HUDEP-2 (cell line): ENCODE data around the gene CTIF.

Source experiments
- DNase-seq, 76 experiments: peaks; one replicate each; lab custom pipeline; 2025; ENCODE audit not compliant: unreplicated experiment in 76 of 76; lab: John Stamatoyannopoulos, UW

The CTIF gene

DNA sequence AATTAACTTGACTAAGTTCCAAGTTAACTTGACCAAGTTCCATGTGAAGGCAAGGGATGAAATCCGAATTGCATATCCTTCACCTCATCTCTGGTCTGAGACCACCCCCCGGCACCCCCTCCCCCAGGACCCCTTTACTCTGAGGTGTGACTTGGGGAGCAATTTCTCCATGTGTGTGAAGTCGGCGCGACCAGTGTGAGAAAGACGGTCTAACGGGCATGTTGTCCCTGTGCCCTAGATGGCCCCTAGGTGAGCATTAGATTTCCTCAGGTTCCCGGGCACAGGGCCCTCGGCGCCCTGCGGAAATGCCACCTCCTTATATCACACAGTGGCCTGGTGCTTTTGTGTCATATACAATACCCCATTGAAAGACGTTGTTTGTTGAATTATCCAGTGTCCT, 137.1 kb downstream of the CTIF start:
- DNase-seq = no peak

DNA sequence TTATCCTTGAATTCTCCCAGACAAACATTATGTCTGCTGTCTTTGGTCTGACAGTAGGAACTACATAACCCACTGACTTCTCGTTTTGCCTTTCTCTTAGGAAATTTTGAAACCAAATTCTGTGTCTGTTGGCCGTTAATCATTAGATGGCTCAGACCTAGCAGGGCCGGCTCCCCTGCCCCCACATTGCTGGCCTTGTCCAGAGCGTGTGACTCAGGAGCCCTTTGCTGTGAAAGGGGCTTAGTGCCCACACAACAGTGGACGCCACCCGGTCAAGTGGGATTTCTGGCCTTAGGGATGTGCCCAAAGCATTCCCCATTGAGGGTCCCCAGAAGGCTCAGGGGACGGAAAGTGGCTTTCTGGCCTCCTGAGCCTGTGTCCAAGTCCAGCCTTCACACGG, 137.5 kb downstream of the CTIF start:
- DNase-seq = no peak

DNA sequence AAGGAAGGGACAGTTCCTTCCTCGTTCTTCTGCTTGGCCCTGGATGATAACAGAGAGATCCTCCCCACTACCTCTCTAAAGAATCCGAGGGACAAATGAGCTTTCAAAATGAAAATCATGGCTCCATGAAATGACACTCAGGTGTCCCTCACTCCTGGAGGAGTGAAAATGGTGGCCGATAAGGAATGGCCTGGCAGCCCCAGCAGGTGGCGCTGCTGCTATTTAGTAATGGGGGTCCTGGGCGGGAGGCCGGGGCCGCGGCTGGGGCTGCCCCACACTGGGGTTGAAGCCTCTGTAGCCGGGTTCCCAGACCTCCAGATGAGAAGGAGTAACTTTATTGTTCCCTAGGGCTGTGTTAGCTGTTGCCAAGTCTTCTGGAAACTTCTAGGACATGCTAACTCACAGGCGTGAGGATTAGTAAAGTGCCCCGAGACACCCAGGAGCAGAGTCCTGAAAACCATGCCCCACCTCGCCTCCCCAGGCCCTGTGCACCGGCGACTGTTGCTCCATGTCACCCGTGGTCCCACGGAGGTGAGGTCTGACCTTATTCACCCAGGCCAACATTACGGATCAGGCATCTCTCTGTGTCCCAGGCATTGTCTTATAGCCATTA, 138.0 kb downstream of the CTIF start:
- peak in 46 of 76 experiments; percentile 1 to 68 (median 34) for DNase-seq

DNA sequence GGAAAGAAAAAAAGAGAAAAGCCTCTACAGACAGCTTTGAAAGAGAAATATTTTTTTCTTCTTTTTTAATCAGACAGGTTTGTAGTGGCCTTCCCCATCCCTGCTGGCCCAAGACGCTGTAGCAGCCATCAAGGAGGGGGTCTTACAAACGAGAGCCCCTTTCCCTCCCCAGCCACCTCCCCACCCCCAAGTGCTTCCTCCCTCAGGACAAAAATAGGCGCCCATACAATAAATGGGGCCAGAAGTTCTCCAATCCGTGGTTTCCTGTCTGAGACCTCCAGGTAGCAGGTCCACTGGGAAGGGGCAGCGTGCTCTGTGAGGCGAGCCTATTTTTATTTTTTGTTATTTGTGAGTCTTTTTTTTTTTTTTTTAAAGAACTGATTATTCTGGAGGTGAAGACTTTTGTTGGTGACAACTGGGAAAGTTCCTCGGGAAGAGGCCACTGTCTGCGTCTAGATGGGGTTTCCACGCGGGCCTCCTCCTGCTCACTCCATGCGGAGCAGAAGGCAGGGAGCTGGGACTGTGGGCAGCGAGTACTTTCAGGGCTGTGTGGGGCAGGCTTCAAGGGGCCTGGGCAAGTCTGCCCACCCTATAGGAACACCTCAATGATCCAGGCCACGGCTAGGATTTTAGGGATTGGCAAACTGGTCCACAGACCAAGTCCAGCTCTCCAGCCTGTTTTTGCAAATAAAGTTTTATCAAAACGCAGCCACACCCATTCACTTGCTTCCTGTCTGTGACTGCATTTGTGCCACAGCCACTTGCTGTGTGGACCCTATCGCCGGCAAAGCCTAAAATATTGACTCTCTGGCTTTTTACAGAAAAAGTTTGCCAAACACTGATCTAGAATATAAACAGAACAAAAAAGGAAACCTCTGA, 139.6 kb downstream of the CTIF start:
- no peak for DNase-seq

DNA sequence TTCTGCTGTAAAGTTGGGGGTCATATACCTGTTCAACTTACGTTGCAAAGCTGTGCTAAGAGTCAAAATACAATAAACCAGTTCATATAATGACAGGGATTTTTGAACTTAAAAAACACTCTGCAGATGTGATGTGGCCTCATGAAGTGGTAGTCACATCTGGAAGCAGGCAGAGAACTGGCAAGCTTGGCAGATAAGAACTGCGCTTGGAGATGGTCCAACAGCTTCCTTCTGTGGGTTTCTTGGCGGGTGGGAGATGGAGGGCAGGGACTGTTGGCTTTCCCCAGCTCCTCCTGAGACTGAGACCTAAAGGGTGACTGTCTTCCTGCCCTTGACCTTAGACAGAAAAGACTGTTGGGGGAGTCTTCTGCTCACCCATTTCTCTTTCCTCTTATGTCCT, 140.4 kb downstream of the CTIF start:
- DNase-seq = peak in 16 of 76 experiments; percentile 2 to 43 (median 16)

DNA sequence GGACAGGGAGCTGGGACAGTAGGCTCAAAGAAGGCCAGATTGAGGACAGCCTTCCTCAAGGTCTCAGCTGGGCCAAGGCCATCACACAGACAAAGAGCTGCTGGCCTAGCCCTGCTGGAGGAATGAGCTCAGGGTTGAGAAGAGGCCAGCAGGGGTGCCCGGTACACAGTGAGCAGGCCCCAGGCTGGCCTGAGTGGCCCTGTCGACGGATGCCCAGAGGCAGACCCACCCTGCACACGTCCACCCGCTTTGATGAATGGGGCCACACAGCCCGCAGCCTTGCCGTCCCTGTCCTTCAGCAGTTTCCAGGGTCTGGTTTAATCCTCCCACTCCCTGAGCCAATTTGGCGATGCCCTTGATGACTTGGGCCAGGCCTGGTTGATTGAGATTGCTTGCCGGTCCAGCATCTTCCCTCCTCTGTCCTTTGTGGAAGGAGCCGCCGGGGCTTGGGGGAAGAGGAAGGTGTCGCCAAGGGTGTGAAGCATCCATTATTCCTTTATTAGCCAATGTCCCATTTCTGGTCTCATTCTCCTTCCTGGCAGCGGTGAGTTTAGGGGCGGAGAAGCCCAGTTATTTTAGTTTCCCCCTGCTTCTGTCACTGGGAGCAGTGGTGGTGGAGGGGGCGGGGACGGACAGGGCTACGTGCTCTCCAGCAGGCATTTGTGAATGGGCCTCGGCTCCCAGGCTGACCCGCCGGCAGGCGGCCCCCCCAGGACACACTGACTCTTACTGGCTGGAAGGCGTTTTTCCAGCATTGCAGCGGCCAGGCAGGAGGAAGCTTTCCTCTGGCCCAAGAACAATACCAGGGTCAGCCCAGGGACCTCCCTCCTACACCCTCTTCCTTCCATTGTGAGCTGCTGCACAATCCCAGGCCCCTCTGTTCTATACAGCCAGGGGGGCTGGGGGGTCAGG, 141.8 kb downstream of the CTIF start:
- DNase-seq = no peak

DNA sequence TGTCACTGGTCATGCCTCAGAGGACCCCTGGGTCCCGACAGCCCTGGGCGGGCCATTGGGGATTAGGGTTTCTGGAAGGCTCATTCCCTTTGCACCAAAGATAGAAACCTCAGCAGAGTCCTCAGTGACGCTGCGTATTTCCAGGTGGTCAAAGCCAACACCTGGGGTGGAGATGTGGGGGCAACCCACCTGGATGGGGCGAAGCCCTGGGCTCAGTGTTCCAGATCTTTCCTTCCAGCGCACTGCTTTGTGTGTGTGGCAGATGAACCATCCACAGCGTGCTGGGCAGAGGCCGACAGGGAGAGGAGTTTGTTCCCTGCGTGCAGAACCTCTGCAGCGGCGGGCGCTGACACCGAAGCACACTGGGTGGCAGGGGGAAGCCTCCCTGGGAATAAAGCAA, 143.9 kb downstream of the CTIF start:
- no peak for DNase-seq

DNA sequence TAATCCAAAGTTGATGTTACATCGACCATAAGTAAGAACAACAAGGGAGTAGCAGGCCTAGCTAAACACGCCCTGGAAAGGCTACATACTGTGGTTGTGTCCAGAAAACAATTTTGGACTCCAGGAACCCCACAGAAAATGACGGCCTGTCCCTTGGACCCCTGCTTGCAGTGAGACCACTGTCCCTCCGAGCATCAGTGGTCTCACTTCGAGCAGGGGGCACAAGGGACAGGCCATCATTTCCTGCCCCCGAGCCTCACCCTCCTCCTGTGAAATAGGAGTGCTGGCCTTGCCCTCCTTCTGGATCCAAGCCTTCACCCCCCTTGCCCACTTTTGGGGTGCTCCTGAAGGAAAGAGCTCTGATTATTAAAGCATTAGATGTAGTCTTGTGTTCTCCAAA, 144.4 kb downstream of the CTIF start:
- no peak for DNase-seq

DNA sequence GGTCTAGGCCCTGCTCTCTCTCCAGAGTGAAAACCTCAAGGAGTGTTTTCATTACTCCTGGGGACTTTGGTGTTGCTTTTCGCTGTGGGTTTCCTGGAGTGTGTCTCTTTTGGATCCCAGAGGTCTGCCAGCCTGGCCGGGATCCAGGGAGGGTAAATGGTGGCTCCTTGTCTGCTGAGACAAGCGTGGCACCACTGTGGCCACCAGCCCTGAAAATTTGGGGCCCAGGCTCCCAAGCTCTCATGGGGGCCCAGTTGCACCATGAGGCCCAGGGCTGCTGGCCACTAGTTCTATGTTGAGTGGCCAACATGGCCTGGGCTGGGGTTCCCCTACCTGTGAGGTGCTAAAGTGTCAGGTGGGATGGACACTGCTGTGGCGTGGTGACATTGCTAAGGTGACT, 144.8 kb downstream of the CTIF start:
- DNase-seq = no peak

DNA sequence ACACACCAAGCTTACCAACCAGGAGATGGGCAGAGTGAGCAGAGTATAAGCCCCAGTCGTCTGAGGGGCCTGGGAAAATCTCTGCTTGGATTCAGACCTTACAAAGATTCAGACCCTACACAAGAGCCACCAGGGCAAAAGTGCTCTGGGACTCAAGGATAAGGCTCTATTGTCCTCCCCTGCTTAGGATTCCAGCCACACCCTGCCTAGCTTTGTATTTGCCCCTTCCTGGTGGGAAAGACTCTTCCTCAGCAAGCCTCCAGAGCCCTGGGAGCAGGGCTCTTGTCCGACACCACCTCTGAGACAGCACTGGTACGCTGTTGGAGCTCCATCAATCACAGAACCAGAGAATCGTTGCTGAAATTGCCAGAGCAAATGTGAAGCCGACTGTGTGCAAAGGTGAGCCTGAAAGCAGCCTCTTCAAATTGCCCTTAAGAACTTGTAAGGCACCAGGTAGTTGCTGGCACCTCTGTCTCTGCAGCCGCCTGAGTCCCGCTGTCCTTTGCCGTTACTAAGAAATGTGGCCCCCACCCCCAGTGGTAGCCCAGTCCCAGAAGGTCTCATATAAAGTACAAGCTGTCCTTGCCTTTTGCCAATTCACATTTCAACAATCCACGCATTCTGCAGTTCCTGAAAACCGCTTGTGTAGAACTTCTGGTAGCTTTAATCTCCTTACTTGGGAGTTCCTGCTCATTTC, 148.7 kb downstream of the CTIF start:
- no peak for DNase-seq

DNA sequence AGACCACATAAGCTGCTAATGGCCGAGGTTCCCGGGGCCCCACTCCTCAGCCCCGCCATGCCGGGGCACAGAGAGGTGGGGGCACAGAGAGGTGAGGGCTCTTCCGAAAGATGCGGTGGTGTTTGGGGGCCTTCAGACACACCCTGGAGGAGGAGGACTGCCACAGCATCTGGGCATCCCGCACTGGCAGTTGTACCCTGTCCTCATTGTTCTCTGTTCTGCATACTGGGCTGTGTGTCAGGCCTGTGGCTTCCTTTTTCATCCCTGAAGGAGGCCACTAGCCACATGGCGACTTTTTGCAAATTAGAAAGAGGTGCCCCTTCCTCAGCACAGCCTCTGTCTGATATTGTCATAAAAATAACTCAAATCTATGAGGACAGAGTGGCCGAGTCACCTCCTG, 150.1 kb downstream of the CTIF start:
- no peak for DNase-seq

DNA sequence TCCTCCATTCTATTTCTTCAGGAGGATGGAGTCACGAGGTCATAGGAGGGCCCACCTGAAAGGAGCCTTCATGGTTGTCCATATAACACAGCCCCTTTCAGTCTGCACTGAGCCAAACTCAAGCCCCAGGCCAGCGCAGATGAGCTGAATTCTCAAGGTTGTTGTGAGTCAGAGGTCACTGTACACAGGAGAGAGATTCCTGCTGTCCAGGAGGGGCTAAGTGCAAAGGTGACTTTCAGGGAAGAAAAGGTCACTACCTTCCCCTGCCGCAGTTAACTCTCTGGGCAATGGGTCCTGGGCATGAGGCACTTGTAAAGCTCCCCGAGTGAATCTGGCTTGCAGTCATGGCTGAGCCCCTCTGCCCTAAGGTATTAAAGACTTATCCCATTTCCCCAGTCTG, 150.7 kb downstream of the CTIF start:
- no peak for DNase-seq

DNA sequence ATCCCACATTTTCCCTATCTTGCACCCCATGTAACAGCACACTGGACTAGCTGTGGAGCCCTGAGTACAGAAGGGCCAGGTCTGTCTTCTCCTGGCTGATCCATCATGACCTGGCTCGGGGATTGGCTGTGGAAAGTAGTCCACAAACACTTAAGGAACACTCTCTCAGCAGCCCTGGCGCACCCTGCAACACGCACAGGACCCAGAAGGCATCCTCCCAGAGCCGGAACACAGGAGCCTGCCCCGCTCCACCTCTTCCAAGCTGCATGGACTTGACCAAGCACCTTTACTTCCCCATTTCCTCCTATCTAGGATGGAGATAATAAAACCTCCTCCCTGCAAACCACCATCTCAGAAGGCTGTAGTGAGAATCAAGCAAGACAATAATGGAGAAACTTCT, 151.7 kb downstream of the CTIF start:
- DNase-seq = no peak

DNA sequence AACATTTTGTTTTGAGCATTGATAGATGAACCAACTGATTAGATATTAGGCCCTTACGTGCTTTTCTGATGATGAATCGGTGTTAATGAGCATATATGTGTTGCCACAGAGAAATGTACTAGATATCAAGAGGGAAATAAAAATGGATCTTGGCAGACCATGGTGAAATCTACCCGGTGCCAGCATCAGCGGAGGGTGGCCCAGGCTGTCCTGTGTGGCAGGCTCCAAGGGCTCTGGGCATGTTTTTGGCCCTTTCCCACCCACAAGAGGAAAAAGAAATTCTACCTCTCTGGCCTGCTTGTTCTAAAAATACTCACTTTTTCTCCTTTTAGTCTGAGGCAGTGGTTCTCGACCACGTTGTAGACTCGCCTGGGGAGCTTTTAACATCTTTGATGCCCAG, 154.2 kb downstream of the CTIF start:
- DNase-seq = no peak

DNA sequence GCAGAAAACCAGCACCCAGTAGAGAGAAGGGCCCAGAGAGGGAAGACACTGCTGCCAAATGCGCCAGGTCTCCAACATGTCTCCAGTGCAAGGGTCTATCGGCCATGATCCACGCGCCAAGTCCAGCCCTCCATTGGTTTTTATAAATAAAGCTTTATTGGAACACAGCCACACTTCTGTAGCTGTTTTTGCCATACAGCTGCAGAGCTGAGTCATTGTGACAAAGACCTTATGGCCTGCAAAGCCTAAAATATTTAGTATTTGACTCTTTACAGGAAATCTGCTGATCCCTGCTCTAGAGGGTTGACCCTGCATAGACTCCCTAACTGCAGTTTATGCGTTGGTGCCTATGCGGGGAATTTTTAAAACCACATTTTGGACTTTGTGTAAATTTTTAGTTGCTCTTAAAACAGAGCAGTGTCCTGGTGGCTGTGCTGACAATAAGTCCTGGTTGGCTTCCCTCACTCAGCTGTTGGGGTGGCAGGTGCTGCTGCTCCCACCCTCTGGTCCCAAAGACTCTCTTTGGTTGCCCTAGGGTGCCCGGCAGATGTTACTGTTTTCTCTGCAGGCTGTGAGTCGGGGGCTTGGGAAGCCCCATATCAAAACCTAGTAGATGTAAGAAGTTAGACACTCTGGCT, 154.9 kb downstream of the CTIF start:
- DNase-seq = no peak

DNA sequence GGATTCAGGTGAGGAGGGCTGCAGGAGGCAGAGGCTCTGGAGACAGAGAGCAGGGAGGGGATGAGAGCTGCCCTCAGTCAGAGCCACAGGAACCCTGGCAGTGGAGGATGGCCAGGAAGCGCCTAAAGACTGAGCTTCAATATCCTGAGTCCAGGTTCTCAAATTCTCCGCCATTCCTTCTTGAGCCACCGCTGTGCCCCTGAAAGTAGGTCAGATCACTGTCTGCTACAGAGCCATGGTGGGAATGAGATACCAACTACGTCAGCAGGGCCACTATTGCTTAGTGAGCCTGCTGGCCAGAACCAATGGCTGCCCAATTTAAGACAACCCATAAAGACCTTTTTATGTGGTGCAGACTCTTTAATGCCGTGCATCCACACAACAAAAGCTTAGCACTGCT, 155.5 kb downstream of the CTIF start:
- no peak for DNase-seq

DNA sequence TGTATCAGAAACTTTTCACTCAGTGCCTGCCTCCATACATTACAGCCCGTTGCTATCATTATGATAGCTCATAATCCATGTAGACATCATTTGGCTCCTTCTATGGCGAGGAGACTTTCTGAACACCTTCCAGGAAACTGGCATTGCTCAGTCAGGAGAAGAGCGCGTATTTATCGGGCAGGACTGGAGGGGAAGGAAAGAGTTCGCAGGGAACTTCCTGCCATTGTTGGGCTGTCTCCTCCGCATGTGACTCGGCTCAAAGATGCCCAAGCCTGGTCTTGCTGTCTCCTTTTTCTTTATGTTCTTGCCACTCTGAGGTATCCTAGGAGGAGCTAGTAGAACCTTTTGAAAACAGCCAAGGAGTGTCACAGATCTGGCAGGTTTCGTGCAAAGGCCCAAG, 156.8 kb downstream of the CTIF start:
- DNase-seq = no peak

DNA sequence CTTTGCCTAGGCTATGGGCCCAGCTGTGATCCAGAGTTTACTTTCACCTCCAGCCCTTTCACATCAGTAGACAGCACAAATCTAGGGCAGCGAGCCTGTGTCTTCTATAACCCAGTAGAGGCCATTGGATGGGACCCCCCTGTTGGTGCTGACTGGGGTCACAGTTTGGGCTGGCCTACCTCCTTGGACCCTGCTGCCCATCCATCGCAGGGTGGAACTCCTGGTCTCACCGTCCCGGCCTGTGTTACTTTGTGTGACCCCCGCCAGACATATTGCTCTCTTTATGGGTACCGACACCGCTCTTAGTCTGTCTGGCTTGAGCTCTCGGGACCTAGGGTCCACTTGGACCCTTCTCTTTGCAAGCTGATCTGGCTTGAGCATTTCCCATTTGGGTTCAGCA, 157.4 kb downstream of the CTIF start:
- no peak for DNase-seq

DNA sequence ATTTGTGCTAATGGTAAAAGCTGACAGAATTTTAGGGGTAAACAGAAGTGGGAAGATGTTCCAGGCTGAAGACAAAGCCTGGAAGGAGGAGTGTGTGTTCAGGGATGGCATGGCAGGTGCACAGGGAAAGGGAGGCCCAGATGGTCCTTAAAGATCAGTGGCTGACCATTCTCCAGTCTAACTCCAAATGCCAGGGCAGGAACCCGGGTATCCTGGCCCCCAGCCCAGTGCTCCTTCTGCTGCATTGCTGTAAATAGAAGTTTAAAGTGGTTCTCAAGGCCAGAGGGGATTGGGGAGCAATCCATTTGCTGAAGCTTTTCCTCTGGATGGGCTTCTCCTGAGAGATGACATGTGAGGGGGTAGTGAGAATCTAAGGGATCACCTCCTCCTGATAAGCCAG, 158.6 kb downstream of the CTIF start:
- DNase-seq = no peak

DNA sequence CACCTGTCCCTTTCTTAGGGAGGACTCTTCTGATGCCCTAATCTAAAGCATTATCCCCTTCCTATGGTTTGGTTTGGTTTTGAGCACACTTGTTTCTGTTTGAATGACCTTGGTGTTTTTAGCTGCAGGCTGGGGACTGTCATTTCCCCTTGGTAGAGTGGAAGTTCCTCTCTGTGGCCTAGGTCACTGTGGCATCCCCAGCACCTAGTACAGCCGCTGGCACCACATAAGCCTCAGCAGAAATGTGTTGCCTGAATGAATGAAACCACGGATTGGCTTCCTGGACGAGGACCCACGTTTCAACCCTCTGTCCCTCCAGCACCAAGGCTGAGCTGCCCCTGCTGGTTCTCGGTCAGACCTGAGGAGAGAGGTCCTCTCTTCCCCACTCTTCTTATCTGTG, 159.9 kb downstream of the CTIF start:
- no peak for DNase-seq
